G401.6 (cell line): ENCODE measurements around the gene L2HGDH.

Experiments
- FAIRE-seq: peaks from 2 replicates; lab custom pipeline; 2012; peaks lifted over from hg19 to GRCh38; lab: Jason Lieb, UNC

Gene L2HGDH

GRCh38 chr14:50228313-50228712 lies 83.7 kb downstream of the L2HGDH start:
- no peak for FAIRE-seq

GRCh38 chr14:50225974-50226297 lies 86.1 kb downstream of the L2HGDH start:
- FAIRE-seq, result no peak

GRCh38 chr14:50225067-50225973 lies 86.7 kb downstream of the L2HGDH start:
- FAIRE-seq, result no peak

GRCh38 chr14:50222055-50222613 lies 89.9 kb downstream of the L2HGDH start:
- FAIRE-seq, result no peak

GRCh38 chr14:50218501-50218900 lies 93.5 kb downstream of the L2HGDH start:
- FAIRE-seq, result no peak

GRCh38 chr14:50215416-50215815 lies 96.6 kb downstream of the L2HGDH start:
- no peak for FAIRE-seq

GRCh38 chr14:50213795-50214194 lies 98.2 kb downstream of the L2HGDH start:
- no peak for FAIRE-seq

GRCh38 chr14:50212726-50213125 lies 99.3 kb downstream of the L2HGDH start:
- no peak for FAIRE-seq

- FAIRE-seq, result no peak
Measured at GRCh38 chr14:50210074-50210473, 102.0 kb downstream of the L2HGDH start.

- FAIRE-seq, result no peak
Measured at GRCh38 chr14:50198499-50198898, 113.5 kb downstream of the L2HGDH start.

GRCh38 chr14:50191499-50191898 lies 120.5 kb downstream of the L2HGDH start:
- FAIRE-seq, result no peak
